SKM-1 (cell line): ENCODE results near the gene DNAH11.

Experiments
- DNase-seq: peaks from one replicate; lab custom pipeline; 2025; ENCODE audit not compliant: unreplicated experiment; lab: John Stamatoyannopoulos, UW

The DNAH11 gene

DNA sequence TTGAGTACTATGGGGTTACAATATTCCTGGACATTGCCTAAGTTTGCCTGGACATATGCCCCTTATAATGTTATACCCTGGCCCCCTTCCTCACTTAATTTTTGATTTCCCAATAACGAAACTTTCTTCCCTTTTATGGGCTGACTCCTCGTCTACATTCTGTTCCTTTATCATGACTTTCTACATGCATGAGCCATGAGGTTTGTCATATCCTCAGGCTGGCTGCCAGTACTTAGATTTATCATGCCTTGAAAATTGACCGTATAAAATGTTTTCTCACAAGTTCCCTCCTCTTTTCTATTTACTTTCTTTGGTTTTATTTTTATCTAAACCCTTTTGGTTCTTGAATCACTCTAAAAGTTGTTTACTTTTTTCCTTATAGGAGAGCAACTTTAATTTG lies 4.7 kb downstream of the DNAH11 start:
- no peak for DNase-seq

GRCh38 chr7:21548491-21548890 lies 5.7 kb downstream of the DNAH11 start:
- DNase-seq = no peak

DNA sequence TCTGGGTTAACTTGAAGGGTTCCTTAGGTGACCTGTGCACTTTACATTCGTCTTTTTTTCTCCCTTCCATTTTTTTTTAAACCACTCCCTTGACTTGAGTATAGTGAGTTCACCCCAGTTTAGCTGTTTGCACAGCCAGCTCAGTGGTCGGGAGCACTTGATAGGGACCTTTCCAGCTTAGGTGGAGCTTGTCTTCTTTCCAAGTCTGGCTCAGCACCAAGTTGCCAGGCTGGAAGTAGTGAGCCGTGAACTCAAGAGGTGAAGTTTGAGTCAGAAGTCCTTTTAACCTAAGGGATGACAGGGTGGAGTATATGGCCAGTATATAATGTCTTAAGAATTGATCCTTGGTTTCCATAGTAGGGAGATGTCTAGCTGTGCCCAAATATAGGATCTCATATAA lies 7.2 kb downstream of the DNAH11 start:
- DNase-seq = no peak

DNA sequence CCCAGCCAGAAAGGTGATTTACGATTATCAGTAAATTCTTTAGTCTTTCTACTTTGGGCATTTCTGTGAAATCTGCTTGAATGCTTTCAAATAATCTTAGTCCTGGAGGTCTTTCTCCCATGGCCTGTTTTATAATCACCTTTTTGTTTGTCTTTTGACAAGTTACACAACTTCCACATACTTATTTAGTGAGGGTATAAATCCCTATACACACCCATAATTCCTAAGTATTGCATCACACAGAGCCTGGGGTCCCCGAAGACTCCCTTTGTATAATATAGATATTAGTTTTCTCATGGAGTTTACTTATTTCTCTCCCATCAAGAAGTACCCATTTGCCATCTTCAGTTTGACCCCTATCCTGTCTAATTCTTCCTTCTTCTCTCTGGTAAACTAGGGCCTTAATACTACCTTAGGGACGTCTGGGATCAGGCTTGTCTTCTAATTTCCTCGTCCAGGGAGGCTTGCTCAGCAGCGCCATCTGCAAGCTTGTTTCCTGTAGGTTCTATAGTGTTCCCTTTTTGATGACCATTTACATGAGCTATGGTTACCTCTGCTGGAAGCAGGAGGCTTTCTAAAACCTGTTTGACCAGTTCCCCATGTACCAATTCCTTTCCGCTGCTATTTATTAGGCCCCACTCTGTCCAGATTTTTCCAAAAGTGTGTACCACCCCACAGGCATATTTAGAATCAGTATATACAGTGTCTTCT lies 8.1 kb downstream of the DNAH11 start:
- no peak for DNase-seq

- DNase-seq = no peak
Measured at GRCh38 chr7:21562385-21562784, 19.5 kb downstream of the DNAH11 start.

GRCh38 chr7:21565614-21566013 lies 22.8 kb downstream of the DNAH11 start:
- DNase-seq = no peak

- DNase-seq = no peak
Measured at GRCh38 chr7:21566094-21566493, 23.3 kb downstream of the DNAH11 start.

- no peak for DNase-seq
Measured at GRCh38 chr7:21568762-21569161, 25.9 kb downstream of the DNAH11 start.

DNA sequence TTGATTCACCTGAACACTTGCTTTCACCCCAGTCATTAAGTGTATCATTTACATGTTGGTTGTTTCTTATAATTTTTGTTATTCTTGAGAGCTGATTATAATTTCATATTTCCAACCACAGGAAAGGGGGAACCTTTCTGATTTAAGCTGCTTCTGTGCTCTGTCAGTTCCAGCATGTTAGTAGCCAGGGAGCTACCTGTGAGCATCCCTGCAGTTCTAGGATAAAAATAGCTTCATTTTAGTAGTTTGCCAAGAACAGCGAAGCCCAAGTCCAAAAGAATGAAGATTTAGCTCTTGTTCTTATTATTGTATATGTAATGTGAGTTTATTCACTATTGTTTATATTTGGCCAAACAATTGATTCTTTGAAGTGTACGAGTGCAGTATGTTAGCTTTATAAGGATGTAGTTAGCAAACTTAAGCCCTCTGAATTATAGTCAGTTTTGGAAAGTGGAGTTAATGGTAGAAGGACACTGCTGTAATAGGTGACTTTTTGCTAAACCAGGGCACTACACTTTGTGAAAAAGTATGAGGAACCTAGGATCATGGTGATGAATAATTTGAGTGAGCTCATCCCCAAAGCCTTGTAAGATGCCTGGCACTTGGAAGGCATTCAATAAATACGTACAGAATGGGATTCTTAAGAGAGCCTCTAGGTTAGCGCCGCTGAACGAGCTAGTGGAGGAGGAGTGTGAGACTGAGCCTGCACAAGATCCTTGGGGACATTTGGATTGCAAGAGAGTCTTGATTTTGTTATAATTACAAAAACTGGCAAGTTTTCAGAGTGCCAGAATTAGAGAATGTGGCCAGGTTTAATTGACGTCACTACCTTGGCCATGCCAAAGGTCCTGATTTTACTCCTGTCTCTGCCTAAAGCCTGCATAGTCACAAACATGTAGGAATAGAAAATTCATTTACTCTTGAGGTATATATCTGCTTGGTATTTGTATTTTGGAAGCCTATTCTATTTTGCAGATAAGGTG lies 29.8 kb downstream of the DNAH11 start:
- DNase-seq = no peak

DNA sequence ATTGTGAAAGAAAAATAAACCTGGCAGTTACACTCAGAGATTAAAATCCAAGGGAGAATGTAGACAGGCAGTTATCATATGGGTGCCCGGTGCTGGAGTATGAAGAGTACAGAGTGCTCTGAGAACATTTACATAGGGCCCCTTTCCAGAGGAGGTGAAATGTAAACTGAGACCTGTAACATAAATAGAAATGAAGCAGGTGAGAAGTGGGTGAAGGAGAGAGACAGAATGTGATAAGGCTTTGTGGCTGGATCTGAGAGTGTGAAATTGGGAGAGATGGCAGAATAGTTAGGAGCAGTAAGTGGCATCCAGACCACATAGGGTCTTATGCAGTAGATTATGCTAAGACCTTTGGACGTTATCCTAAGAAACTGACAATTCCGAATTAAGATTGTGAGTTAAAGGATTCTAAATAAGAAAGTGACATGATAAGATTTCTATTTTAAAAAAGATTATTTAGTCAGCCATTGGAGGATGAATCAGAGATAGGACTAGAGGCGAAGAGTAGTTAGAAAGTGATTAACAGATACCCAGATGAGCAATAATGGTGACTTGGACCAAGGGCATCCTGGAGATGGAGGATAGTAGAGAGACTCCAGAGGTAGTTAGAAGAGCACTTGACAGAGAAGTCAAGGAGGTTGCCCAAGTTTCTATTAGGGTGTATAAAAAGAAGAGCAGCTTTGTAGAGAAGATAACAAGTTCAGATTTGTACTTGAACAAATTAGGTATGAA lies 36.7 kb downstream of the DNAH11 start:
- no peak for DNase-seq

- DNase-seq = peak; percentile 36
Measured at GRCh38 chr7:21580073-21580521, 37.3 kb downstream of the DNAH11 start.

DNA sequence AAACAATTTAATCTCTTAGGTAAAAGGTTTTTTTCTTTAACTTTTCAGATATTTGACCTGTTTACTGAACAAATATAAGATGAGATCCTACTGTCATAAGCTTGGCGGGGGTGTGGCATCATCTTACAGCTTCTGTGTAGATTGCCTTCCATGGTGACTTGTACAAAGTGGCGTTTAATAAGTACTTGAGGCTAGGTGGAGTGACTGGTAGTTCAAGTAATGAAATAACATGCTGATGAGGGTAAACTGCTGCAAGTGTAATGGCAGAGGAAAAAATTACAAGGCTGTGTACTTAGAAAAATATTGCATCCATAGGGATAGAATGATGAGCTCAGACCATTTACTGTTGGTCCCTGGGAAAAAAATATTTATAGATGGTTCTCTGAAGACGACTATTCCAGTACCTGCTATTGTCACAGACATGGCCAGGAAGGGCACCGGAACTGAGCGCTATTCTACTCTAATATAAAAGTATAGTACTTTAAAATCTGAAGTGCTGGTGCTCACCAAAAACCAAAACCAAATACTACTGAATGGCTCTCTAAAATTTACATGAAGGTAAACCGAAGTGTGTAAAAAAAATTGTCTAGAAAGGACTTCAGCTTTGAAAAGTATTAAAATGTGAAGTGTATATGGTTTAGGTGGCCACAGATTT lies 42.4 kb downstream of the DNAH11 start:
- DNase-seq = no peak

GRCh38 chr7:21587139-21587784 lies 44.4 kb downstream of the DNAH11 start:
- DNase-seq = no peak

- DNase-seq = no peak
Measured at GRCh38 chr7:21596801-21597200, 54.0 kb downstream of the DNAH11 start.

GRCh38 chr7:21603462-21603861 lies 60.6 kb downstream of the DNAH11 start:
- DNase-seq = no peak

- no peak for DNase-seq
Measured at GRCh38 chr7:21603972-21604749, 61.3 kb downstream of the DNAH11 start.

DNA sequence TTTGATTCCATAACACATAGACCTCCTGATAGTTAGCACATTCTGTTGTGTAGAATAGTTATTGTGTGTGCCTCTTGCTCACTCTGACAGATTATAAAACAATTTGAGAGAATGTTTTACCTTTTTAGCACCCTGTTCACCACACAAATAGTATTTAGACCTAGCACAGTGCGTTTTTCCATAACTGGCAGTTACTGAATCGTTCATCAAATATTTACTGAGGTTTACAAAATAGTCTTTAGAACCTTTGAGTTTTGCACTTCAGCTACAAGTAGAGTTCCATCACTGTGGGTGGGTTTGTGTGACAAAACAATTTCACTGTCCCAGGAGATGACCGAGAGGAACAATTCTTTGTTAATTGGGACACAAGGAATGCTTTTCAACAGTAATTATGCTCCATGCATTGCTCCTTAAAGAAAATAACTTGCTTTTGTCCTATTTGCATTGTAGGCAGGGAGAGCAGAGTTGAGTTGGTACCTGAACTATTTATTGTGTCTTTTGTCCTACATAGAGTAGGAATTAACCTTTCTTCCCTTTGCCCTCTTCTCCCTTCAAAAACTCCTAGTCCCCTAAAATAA lies 62.3 kb downstream of the DNAH11 start:
- DNase-seq = no peak

- DNase-seq = no peak
Measured at GRCh38 chr7:21608465-21608864, 65.6 kb downstream of the DNAH11 start.

- no peak for DNase-seq
Measured at GRCh38 chr7:21611129-21611528, 68.3 kb downstream of the DNAH11 start.
